Cardiac muscle cell (in vitro differentiated cells and primary cell): Measurements from ENCODE around the gene PGA5. TPM values are rescaled to one million over a fixed set of nuclear protein-coding genes. Genes with fewer than 3 reads are reported as not detected.
"Not testable (repeated sequence)": the region's sequence is repeated elsewhere in the genome, so short reads cannot be mapped to it uniquely, and the experiment has no call there.

Experiments used
- DNase-seq, 2 donors: peaks; one replicate each; pipeline versions ENCODE4 v3.0.0 to v3.0.0-alpha.2; 2010 to 2017; ENCODE audit warnings: low read depth in 1 of 2, low spot score in 1 of 2
- H3K27ac ChIP-seq: fragments of 200-600 bp; sonication (generic); 2 replicates; pipeline ENCODE4 v1.5.1; 2016
- H3K27me3 ChIP-seq: fragments of 200-600 bp; sonication (generic); 2 replicates; pipeline ENCODE4 v1.6.0; 2016; ENCODE audit warnings: control low read depth
- H3K36me3 ChIP-seq: fragments of 200-600 bp; sonication (generic); 2 replicates; pipeline ENCODE4 v1.5.1; 2016; ENCODE audit warnings: control low read depth
- H3K4me1 ChIP-seq: fragments of 200-600 bp; sonication (generic); 2 replicates; pipeline ENCODE4 v1.8.1; 2017; ENCODE audit warnings: low read depth, mild to moderate bottlenecking, mixed run types
- H3K4me3 ChIP-seq: fragments of 200-600 bp; sonication (generic); 2 replicates; pipeline ENCODE4 v1.5.1; 2016; ENCODE audit warnings: mild to moderate bottlenecking
- H3K9me3 ChIP-seq: fragments of 200-600 bp; sonication (generic); 2 replicates; pipeline ENCODE4 v1.5.1; 2017; ENCODE audit warnings: low read depth, mild to moderate bottlenecking, control low read depth
- polyA plus RNA-seq: library from polyadenylated mRNA; unstranded; fragments of >200 nt; fragmentation: Nextera tagmentation; extraction: Ambion mirVana; gene quantifications from 2 replicates; pipeline ENCODE4 v1.2.1, GENCODE V29; 2016
- total RNA-seq: library from RNA; depleted of rRNA; stranded (reverse); fragments of >200 nt; gene quantifications from 2 replicates; pipeline ENCODE4 v1.2.3, GENCODE V29; 2016

Gene PGA5
- total and polyA plus RNA-seq, 2 experiments from 2014 or later = 0.89 to 4.8 TPM

DNA sequence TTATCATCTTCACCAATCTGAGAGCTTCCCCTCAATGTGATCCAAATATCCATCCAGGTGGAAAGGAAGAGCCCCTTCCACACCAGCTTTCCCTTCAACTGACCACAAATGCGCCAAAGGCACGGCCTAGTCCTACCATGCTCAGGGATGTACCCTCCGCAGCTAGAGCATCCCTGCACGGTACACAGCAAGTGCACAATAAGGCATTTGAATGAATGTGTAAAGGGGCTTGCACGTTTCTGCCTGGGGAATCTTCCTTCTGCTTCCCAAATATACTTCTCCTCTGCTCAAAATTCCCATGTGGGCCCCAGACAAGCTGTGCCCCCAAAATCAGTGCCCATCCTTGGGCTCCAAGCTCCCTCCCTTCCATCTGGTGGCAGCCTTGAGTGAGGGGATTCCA is 22.0 kb upstream of the PGA5 start:
- not testable (repeated sequence) for H3K4me1 ChIP-seq, H3K4me3 ChIP-seq, H3K27me3 ChIP-seq, H3K9me3 ChIP-seq, DNase-seq, H3K27ac ChIP-seq, H3K36me3 ChIP-seq

DNA sequence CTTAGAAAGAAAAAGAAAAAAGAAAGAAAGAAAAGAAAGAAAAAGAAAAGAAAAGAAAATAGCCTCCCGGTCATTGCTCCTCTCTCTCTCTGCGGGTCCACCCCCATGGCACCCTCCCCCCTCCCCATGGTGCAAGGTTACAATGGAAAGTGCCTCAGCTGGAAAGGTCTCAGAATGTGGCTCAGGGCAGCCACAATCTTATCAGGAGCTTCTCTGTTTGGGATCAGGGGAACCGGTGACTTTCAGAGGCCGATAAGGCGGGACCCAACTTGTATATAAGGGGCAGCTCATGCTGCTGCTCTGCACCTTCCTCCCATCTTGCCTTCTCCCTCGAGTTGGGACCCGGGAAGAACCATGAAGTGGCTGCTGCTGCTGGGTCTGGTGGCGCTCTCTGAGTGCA is 18.9 kb upstream of the PGA5 start, which contains the start of gene PGA4:
Gene PGA4 (plus strand): TSS at position 301 of the 400 bp plus-strand sequence. CDS start 54 bp downstream, at position 355.
- not testable (repeated sequence) for H3K4me1 ChIP-seq, DNase-seq, H3K36me3 ChIP-seq, H3K4me3 ChIP-seq, H3K9me3 ChIP-seq, H3K27ac ChIP-seq, H3K27me3 ChIP-seq

DNA sequence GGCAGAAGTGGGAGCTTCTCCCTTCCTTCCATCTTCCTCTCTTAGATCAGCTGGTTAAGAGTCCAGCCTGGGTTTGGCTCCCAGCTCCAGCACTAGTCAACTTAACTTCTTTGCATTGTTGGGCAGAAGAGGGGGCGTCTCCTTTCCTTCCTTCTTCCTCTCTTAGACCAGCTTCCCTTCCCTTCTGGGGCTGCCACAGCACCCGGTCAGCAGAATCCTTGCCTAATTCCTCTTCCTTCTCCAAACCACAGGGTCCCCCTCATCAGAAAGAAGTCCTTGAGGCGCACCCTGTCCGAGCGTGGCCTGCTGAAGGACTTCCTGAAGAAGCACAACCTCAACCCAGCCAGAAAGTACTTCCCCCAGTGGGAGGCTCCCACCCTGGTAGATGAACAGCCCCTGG is 18.3 kb upstream of the PGA5 start:
- H3K9me3 ChIP-seq, H3K4me3 ChIP-seq, H3K36me3 ChIP-seq, H3K27me3 ChIP-seq, H3K4me1 ChIP-seq, H3K27ac ChIP-seq, DNase-seq: not testable (repeated sequence)

DNA sequence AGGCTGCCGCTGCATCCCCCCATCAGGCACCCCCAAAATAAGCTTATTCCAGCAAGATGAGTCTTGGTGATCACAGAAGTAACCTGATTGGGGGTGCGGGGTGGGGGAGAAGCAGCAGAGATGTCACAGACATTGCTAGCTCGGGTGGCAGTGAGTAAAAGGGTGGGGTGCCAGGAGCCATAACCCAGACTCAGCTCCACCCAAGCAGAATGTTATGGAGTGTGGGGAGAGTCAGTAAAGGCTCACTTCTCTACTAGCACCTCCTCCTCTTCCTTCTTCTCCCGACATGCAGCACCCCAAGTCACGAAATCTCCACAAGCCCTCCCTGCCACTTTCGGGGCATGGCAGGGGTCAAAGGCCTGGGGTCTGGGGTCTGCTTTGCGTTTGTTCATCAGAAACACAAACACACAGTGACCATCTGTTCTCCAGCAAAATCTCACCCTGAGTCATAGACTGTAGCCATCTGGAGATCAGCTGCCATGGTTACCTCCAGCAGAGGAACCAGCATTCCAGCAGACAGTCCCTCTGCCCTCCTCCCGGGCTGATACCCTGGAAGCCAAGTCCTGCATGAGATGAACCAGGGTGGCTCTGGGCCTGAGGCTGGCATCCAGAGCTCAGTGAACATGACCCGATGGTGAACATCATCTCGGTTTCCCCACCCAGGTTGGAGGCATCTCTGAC is 14.4 kb upstream of the PGA5 start:
- not testable (repeated sequence) for DNase-seq, H3K4me3 ChIP-seq, H3K9me3 ChIP-seq, H3K27ac ChIP-seq, H3K4me1 ChIP-seq, H3K27me3 ChIP-seq, H3K36me3 ChIP-seq

DNA sequence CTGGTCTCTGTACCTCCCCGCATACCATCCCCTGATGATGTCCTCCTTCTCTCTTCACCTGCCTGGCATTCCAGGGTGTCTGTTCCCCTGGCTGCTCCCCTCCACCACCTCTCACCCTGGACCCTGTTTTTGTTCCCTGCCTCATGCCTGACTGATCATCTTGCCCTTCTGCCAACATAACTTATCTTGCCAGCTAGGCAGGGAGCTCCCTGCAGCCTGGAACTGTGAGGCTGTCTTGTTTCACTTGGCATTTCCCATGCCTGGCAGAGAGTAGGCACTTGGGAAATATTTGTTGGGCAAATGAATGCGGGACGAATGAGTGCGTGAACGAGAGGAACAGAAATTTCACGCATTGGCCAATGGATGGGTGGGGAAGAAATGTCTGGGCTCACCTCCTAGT is 11.5 kb upstream of the PGA5 start:
- not testable (repeated sequence) for DNase-seq, H3K4me1 ChIP-seq, H3K36me3 ChIP-seq, H3K4me3 ChIP-seq, H3K27ac ChIP-seq, H3K9me3 ChIP-seq, H3K27me3 ChIP-seq

DNA sequence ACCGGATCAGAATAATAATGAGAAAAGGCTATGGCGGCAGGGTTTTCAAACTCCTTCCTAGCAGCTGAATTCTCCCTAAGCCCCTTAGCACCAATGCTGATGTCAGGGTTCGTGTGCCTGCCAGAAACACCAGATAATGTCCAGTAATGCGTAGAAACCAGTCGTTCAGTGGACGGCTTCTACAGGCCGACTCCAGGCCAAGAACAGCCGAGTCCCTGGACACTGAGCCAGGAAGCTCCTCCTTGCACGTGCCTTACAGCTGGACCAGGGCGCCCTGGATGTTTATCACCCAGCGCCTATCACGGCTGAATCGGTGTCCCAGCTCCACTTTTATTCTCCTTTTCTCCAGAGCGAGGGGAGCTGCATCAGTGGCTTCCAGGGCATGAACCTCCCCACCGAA is 9.9 kb upstream of the PGA5 start:
- not testable (repeated sequence) for H3K27ac ChIP-seq, H3K27me3 ChIP-seq, H3K9me3 ChIP-seq, H3K4me1 ChIP-seq, H3K36me3 ChIP-seq, H3K4me3 ChIP-seq, DNase-seq

DNA sequence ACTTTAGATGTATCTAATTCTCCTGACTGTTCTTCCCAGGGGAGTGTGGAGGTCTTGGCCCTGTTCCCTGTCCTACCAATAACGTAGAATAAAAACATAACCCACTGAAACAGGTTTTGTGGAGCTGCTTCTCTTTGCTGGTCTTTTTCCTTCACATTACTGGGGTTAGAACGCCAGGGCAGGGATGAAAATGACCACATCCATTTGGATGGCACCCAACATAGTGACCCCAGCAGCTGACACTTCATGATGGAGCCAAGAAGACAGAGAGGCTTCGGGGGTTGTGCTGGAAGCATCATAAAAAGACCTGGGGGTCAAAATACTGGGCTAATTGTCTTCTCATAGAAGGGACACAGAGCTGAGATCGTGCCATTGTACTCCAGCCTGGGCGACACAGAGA is 9.4 kb upstream of the PGA5 start:
- not testable (repeated sequence) for H3K27ac ChIP-seq, H3K27me3 ChIP-seq, H3K9me3 ChIP-seq, DNase-seq, H3K4me1 ChIP-seq, H3K36me3 ChIP-seq, H3K4me3 ChIP-seq

DNA sequence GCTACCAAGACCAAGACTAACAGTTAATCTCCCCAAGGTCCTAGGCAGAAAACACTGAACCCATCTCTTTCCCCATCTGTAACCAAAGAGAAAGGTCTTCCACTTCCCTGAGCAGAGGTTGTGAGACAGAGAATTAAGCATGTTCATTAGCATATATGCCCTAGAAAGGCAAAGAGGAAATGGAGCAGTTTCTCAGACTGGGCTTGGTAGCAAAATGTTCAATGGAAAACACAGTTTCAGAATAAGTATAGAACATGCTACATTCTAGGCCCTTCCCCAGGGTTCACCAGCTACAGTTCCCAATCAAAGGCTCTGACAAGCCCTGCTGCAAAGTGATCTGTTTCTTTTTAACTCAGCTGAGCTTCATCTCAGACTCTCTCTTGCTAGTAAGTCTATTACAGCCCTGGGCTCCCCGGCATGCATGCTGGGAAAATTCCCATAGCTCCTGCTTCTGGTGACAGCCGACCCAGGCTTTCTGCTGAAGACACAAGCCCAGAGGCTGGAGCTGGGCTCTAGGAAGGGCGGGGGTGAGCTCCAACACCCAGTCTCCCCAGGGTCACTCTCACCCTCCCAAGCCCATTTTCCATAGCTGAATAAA is 8.3 kb upstream of the PGA5 start:
- DNase-seq, H3K27ac ChIP-seq, H3K9me3 ChIP-seq, H3K27me3 ChIP-seq, H3K36me3 ChIP-seq, H3K4me3 ChIP-seq, H3K4me1 ChIP-seq: not testable (repeated sequence)

DNA sequence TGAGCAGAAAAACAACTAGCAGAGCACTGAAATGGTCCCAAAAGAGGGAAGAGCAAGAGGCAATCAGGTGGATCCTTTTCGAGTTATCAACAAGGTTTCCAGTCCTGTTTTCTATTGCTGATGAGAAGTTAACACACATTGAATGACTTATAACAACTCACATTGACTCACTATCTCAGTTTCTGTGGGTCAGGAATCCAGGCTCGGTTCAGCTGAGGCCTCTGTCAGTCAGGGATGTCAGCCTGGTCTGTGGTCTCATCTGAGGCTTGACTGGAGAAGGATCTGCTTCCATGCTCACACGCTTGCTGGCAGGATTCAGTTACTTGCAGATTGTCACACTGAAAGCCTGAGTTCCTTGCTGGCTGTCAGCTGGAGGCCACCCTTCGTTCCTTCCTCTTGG is 3.8 kb upstream of the PGA5 start:
- H3K4me1 ChIP-seq, DNase-seq, H3K36me3 ChIP-seq, H3K4me3 ChIP-seq, H3K9me3 ChIP-seq, H3K27me3 ChIP-seq, H3K27ac ChIP-seq: not testable (repeated sequence)

DNA sequence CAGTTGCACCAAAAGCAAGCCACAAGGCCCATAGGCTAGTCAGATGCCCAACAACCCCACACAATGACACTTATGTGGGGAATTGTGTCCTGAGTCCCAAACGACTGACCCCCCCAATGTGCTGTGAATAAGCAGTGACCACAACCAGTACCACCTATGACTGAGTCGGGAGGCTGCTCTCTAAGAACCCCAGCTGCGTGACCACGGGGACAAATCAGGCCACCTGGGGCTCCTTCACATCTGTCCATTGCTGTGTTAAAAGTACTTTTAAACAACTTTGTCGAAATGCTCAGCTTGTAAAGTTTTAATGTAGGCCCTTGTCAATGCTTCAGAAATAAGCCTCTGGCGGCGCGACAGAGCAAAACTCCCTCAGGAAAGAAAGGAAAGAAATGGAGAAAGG is 687 bp upstream of the PGA5 start:
- not testable (repeated sequence) for DNase-seq, H3K4me3 ChIP-seq, H3K36me3 ChIP-seq, H3K9me3 ChIP-seq, H3K4me1 ChIP-seq, H3K27me3 ChIP-seq, H3K27ac ChIP-seq

DNA sequence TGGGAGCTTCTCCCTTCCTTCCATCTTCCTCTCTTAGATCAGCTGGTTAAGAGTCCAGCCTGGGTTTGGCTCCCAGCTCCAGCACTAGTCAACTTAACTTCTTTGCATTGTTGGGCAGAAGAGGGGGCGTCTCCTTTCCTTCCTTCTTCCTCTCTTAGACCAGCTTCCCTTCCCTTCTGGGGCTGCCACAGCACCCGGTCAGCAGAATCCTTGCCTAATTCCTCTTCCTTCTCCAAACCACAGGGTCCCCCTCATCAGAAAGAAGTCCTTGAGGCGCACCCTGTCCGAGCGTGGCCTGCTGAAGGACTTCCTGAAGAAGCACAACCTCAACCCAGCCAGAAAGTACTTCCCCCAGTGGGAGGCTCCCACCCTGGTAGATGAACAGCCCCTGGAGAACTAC is 551 bp downstream of the PGA5 start:
- not testable (repeated sequence) for H3K27ac ChIP-seq, H3K36me3 ChIP-seq, H3K4me1 ChIP-seq, H3K9me3 ChIP-seq, DNase-seq, H3K27me3 ChIP-seq, H3K4me3 ChIP-seq

DNA sequence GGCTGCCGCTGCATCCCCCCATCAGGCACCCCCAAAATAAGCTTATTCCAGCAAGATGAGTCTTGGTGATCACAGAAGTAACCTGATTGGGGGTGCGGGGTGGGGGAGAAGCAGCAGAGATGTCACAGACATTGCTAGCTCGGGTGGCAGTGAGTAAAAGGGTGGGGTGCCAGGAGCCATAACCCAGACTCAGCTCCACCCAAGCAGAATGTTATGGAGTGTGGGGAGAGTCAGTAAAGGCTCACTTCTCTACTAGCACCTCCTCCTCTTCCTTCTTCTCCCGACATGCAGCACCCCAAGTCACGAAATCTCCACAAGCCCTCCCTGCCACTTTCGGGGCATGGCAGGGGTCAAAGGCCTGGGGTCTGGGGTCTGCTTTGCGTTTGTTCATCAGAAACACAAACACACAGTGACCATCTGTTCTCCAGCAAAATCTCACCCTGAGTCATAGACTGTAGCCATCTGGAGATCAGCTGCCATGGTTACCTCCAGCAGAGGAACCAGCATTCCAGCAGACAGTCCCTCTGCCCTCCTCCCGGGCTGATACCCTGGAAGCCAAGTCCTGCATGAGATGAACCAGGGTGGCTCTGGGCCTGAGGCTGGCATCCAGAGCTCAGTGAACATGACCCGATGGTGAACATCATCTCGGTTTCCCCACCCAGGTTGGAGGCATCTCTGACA is 4.4 kb downstream of the PGA5 start:
- not testable (repeated sequence) for H3K4me1 ChIP-seq, H3K36me3 ChIP-seq, H3K9me3 ChIP-seq, DNase-seq, H3K4me3 ChIP-seq, H3K27ac ChIP-seq, H3K27me3 ChIP-seq

DNA sequence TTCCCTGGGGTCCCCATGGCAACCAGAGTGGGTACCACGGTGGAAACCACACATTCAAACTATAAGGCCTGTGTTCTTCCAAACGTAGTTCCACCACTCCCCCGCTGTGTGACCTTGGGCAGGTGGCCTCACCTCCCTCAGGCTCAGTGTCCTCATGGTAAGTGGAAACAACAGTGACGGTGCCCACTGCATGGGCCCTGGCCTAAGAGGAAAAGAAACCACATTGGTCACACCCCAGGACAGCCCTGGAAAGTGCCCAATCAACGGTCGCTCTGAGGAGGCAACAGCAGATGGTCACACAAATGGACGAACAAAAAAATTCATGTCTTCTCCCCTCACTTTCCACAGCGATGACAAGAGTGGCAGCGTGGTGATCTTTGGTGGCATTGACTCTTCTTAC is 7.1 kb downstream of the PGA5 start:
- not testable (repeated sequence) for H3K27ac ChIP-seq, DNase-seq, H3K27me3 ChIP-seq, H3K4me3 ChIP-seq, H3K9me3 ChIP-seq, H3K4me1 ChIP-seq, H3K36me3 ChIP-seq

DNA sequence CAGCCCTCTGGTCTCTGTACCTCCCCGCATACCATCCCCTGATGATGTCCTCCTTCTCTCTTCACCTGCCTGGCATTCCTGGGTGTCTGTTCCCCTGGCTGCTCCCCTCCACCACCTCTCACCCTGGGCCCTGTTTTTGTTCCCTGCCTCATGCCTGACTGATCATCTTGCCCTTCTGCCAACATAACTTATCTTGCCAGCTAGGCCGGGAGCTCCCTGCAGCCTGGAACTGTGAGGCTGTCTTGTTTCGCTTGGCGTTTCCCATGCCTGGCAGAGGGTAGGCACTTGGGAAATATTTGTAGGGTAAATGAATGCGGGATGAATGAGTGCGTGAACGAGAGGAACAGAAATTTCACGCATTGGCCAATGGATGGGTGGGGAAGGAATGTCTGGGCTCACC is 8.2 kb downstream of the PGA5 start:
- not testable (repeated sequence) for H3K9me3 ChIP-seq, H3K27ac ChIP-seq, H3K36me3 ChIP-seq, H3K4me1 ChIP-seq, H3K4me3 ChIP-seq, DNase-seq, H3K27me3 ChIP-seq
